HG03354 (cell line): Measurements from ENCODE around the gene HMHB1.
"Not testable (repeated sequence)": the region's sequence is repeated elsewhere in the genome, so short reads cannot be mapped to it uniquely, and the experiment has no call there.

Source experiments
- ATAC-seq: cut with Tn5 transposase; IDR thresholded peaks from one replicate; pipeline ENCODE4 v1.9.1; 2021; ENCODE audit warnings: mild to moderate bottlenecking; ENCODE audit not compliant: unreplicated experiment, poor library complexity, severe bottlenecking

HMHB1 gene

DNA sequence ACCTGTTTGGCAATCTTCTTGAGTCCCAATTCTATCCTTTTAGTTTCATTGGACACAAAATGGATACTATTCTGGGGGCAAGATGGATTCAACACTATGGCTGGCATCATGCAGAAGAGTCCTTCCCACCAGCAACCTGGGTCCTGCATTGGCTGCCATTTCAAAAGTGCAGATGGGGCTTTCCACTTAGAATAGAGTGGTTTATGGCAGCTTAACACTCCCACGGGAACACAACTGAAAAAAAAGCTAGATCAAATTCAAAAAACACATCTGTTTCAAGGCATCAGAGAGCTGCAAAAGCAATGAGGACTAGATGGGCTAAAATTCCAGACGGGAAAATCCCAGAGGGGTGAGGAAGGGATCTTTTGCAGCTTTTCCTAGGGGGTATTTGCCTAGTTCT is 11.2 kb upstream of the HMHB1 start:
- ATAC-seq: no peak

DNA sequence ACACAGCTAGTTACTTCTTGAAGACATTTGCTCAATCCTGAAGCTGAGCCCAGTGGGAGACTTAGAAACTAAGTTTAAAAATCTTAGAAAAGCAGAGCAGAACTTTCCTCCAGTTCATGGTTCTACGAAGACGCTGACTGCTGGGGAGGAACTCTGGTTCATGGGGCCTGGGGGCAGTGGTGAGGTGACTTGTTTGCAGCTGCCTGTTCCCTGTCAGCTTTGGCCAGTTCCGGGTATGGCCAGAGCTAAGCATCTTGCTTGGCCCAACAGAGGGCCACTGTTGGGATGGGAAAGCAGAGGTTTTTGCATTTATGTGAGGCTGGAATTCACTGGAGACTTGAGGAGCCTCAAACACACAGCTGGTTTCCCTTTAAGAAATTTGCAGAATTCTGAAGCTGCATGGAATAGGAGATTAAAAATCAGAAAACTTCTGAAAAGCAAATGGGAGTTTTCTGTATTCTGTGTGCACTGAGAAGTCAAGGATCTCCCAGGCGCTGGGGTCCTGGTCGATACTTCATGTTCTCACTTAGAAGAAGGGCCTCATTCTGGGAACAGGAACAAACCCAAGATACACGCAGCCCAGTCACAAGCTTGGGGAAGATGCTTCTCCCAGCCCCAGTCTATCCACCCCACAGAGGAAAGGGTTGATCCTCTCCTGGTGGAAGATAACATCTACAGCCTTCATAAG is 10.6 kb upstream of the HMHB1 start:
- no peak for ATAC-seq

DNA sequence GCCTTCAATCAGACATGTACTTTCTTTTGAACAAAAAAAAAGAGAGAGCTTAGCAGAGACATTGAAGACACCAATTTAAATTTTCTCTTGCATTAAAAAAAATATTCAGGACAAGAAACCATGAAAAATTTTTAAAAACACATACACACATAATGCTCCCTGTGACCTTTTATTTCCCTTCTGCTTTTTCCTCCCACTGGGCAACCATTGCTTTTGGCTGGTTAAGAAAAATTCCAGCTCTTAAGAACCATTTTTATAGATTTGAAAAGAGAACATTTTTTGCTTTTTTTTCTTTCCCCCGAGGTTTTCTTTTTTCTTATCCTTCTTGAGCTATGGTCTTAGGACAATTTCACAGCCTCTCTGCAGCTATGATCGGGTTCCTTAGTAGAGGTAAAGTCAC is 6.1 kb upstream of the HMHB1 start:
- no peak for ATAC-seq

GRCh38 chr5:143806579-143806978 is 5.4 kb upstream of the HMHB1 start:
- no peak for ATAC-seq

GRCh38 chr5:143807401-143807800 is 4.6 kb upstream of the HMHB1 start:
- ATAC-seq: no peak

DNA sequence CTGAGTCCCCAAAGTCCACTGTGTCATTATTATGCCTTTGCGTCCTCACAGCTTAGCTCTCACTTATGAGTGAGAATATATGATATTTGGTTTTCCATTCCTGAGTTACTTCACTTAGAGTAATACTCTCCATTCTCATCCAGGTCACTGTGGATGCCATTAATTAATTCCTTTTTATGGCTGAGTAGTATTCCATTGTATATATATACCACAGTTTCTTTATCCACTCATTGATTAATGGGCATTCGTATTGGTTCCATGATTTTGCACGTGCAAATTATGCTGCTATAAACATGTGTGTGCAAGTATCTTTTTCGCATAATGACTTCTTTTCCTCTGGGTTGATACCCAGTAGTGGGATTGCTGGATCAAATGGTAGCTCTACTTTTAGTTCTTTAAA is 4.4 kb downstream of the HMHB1 start:
- ATAC-seq: not testable (repeated sequence)

DNA sequence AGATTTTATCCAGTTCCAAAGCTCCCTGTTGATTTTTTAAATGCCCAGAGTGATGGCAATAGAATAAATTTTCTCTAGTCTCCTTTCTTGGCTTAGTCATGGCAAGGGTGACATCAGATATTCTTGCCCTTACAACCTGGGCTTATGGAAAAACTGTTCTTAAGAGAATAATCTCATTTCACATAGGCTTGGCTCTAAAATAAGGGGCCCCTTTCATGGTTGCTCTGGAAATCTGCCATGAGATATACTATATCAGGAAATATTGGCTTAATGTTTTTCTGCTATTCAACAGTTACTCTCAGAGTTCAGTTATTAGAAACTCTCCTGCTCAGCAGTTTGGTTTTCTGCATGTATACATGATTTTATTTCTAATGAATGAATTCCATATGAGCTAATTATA is 7.8 kb downstream of the HMHB1 start:
- ATAC-seq: no peak

GRCh38 chr5:143820451-143820850 is 8.5 kb downstream of the HMHB1 start:
- ATAC-seq: no peak

DNA sequence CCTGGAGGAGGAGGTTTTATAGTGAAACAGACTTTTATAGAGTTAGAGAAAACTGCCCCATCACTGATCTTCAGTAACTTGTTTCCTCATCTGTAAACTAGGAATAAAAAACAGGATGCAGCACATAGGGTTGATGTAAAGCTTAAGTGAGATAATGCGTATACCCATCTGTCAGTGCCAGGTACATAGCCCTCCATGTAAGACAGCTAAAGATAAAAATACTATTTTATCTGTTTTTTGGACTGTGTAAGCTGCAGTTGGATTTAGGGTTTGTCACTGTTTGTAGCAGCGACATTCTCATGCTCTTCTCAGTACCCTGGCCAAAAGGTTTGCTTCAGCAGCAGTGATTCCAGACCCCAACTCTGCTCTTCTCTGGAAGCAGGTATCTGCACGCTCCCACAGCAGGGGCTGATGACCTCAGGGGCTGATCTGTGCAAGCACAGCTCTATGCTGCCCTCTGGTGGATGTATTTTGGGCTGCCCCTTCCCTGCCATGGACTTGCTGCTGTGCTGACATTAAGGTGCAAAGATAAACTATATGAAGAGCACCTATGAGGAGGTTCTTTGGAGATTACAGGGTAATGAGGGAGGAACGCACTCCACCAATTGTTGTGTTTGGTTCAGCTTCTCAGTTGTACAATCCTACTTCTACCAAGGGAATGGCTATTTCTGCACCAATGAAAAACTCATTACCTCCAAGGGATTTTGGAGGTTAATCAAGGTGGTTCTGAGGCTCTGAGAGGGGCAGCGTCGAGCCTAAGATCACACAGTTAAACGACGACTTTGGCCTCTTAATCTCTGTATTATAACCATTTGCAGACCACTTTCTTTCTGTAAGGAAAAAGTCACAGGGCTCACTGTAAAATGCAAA is 13.1 kb downstream of the HMHB1 start:
- ATAC-seq: peak; percentile 73

DNA sequence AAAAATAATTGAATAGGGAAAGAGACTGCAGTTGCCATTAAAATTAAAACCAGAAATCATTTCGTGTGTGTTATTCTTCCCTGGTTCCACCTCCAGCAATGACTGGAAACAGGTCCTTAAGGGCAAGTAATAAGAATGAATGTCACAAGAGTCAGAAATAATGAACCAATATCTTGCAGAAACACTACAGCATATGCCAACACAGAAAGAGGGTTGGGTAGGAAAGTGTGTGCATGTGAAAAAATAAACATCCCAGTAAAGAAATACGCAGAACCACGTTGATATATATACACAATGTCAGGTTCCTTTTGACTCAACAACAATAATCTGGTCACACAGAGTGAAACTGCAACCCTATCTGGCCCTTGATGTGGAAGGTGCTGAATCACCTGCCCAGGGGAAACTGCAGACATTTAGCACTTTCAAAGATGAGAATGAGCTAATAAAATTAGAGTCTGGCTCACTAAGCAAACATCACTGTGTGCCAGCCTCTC is 15.0 kb downstream of the HMHB1 start:
- peak; percentile 85 for ATAC-seq

DNA sequence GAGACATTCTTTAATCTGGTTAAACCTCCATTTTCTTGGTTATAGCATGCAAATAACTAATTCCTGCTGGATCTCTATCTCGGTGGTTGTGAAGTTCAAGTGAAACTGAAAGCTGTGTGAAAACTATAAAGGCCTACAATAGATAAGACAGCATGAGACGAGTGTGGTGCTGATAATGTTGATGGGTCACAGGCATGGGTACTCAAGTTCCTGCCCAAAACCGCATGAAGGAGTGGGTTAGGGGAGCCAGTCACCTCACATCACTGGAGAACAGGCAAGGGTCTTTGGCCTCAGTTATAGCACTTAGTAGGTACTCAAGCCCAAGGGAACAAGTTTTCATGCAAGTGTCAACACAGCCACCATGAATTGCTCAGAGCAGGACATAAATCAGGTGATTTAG is 16.7 kb downstream of the HMHB1 start:
- ATAC-seq: no peak

GRCh38 chr5:143833177-143833576 is 21.2 kb downstream of the HMHB1 start:
- no peak for ATAC-seq

DNA sequence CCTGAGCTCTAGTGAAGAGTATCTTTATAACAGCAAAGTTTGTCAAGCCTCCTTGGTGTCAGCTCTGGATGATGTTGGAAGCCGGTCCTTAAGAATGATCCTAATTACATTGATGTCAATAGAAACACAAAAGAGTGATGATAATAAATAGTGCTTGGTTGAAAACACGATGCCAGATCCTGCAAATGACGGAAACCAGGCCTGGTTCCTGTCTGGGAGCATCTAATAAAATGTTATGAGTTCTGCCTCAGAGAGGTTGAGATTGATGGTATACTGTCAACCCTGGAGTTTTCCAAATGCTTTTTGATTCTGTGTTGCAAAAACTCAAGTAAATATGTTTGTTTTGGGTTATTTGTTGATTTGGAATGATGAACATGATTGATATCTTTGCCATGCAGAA is 23.3 kb downstream of the HMHB1 start:
- ATAC-seq: no peak

DNA sequence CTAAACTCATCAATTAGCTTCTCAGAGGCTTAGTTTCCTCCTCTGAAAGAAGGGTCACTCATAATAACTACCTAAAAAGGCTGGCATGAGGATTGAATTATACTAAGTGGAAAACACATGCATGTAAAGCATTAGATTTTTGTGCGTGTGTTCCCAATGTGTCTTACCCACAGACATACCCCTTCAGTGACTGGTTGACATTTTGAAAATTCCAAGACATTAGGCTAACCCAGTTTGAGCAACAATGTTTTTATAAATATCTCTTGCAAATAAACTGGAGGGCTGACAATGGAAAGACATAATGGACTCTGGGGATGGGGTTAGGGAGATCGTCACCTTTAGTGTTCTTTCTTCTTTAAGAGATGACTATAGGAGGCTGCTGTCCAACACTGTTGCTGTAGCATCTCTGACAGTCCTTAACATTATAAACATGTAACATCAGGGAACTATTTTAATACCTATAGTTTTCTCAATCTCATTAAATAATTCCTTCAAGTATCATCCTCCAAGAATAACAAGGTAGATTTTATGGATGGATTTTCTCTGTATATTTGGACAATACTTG is 24.3 kb downstream of the HMHB1 start:
- ATAC-seq: no peak

GRCh38 chr5:143837306-143837848 is 25.4 kb downstream of the HMHB1 start:
- ATAC-seq: no peak

- ATAC-seq: no peak
Observed at GRCh38 chr5:143841446-143841845, 29.5 kb downstream of the HMHB1 start.

DNA sequence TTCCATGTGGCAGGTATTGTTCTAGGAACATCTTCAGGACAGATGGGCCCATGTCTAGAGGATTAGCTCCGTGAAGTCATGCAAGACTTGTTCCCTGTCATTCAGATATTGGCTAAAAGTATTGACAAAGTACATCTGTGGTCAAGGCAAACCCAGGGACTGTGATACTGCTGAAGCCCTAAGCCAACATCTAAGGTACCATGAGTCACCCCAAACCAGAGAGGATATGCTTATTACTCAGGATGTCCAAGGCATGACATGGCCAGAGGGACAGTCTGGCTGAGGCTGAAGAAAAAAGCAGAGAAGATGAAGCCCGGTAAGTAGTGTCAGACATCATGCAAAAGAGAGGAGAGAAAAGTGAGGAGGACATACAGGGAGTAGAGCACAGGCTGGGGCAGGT is 31.0 kb downstream of the HMHB1 start:
- ATAC-seq: no peak

GRCh38 chr5:143843461-143843860 is 31.5 kb downstream of the HMHB1 start:
- ATAC-seq: no peak

- no peak for ATAC-seq
Observed at GRCh38 chr5:143850050-143850683, 38.2 kb downstream of the HMHB1 start.

DNA sequence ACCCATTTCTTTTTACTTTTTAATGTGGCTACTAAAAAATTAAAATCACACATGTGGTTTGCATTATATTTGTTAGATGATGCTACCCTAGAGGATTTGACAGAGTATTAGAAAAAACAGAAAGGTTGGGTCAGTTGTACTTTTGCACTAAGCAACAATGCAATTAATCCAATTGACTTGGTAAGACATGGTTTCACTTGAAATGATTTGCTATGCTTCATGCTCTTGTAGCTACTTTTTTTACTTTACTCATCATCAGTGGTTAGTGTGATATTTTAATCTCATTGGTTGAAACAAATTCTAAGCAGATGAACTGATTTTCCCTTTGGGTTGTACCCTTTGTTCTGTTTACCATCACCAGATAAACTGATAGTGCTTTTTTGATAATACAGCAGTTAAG is 39.4 kb downstream of the HMHB1 start:
- no peak for ATAC-seq
